Loucy (cell line): ENCODE results near the gene MANEAL.

Source experiments
- EZH2phosphoT487 ChIP-seq: fragments of 200-600 bp; IDR thresholded peaks from 2 replicates; pipeline ENCODE4 v1.6.1; 2018; ENCODE audit warnings: antibody characterized with exemption, mild to moderate bottlenecking, moderate library complexity, borderline replicate concordance
- TF ChIP-seq, protein P1 (sequence below): fragments of 200-600 bp; sonication (generic); conservative IDR thresholded peaks from 2 replicates; pipeline ENCODE4 v1.5.1; 2014; ENCODE audit warnings: mild to moderate bottlenecking, antibody characterized with exemption, low read length

DNA sequence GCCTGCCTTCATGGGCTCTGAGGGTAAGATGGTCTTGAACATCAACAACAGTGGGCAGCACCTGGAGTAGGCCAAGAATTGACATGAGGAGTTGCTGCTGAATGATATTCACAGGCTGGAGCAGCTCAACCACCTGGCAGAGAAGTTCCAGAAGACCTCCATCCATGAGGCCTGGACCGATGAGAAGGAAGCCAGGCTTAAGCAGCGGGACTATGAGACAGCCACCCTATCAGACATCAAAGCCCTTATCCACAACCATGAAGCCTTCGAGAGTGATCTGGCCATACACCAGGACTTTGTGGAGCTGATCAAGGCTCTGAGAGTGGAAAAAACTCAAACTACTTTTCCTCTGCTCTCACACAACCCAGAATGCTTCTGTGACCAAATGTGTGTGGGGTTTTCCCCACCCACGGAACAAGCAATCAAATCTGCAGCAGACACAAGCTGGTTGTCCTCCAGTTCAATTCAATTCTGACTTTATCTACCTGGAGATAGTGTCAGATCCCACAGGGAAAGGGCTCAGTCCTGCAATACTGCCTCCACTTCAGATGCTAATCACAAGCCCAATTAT, 16.6 kb upstream of the MANEAL start:
- TF ChIP-seq, protein P1, sequence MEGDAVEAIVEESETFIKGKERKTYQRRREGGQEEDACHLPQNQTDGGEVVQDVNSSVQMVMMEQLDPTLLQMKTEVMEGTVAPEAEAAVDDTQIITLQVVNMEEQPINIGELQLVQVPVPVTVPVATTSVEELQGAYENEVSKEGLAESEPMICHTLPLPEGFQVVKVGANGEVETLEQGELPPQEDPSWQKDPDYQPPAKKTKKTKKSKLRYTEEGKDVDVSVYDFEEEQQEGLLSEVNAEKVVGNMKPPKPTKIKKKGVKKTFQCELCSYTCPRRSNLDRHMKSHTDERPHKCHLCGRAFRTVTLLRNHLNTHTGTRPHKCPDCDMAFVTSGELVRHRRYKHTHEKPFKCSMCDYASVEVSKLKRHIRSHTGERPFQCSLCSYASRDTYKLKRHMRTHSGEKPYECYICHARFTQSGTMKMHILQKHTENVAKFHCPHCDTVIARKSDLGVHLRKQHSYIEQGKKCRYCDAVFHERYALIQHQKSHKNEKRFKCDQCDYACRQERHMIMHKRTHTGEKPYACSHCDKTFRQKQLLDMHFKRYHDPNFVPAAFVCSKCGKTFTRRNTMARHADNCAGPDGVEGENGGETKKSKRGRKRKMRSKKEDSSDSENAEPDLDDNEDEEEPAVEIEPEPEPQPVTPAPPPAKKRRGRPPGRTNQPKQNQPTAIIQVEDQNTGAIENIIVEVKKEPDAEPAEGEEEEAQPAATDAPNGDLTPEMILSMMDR, result no peak
- TF ChIP-seq EZH2phosphoT487, result no peak
